GM18867 (cell line): ENCODE data around the gene ACIN1.
A peak's percentile ranks its signal among the peaks of the same experiment; 100 is the strongest.

ENCODE experiments used
- ATAC-seq: cut with Tn5 transposase; IDR thresholded peaks from one replicate; pipeline ENCODE4 v1.9.1; 2021; ENCODE audit warnings: mild to moderate bottlenecking, moderate library complexity; ENCODE audit not compliant: unreplicated experiment

ACIN1 gene

GRCh38 chr14:23044840-23045239 lies 50.1 kb downstream of the ACIN1 start:
- no peak for ATAC-seq

GRCh38 chr14:23043754-23044153 lies 51.2 kb downstream of the ACIN1 start:
- no peak for ATAC-seq

- no peak for ATAC-seq
Measured at GRCh38 chr14:23043145-23043544, 51.8 kb downstream of the ACIN1 start.

GRCh38 chr14:23042162-23042965 lies 52.6 kb downstream of the ACIN1 start, which contains the start of gene PSMB11:
TSS of gene PSMB11 (plus strand) at chr14:23042212. CDS start at chr14:23042226, 14 bp downstream.
- ATAC-seq, result no peak

- no peak for ATAC-seq
Measured at GRCh38 chr14:23041729-23042128, 53.2 kb downstream of the ACIN1 start.

- ATAC-seq, result no peak
Measured at GRCh38 chr14:23040100-23040499, 54.8 kb downstream of the ACIN1 start.

- ATAC-seq, result no peak
Measured at GRCh38 chr14:23035303-23036144, 59.4 kb downstream of the ACIN1 start.

GRCh38 chr14:23034498-23035302 lies 60.2 kb downstream of the ACIN1 start, which contains the start of gene PSMB5:
TSS of gene PSMB5 (minus strand) at chr14:23034900. CDS start at chr14:23034881, 19 bp downstream.
- peak; percentile 91 for ATAC-seq

- no peak for ATAC-seq
Measured at GRCh38 chr14:23033801-23034497, 61.0 kb downstream of the ACIN1 start.

- ATAC-seq, result no peak
Measured at GRCh38 chr14:23033251-23033727, 61.6 kb downstream of the ACIN1 start.

- ATAC-seq, result no peak
Measured at GRCh38 chr14:23030936-23031335, 64.0 kb downstream of the ACIN1 start.

- no peak for ATAC-seq
Measured at GRCh38 chr14:23028799-23029198, 66.1 kb downstream of the ACIN1 start.

- no peak for ATAC-seq
Measured at GRCh38 chr14:23025151-23025814, 69.7 kb downstream of the ACIN1 start.

GRCh38 chr14:23024612-23025075 lies 70.3 kb downstream of the ACIN1 start:
- no peak for ATAC-seq

- no peak for ATAC-seq
Measured at GRCh38 chr14:23023795-23024152, 71.2 kb downstream of the ACIN1 start.

GRCh38 chr14:23023022-23023794 lies 71.7 kb downstream of the ACIN1 start:
- ATAC-seq, result no peak

GRCh38 chr14:23021889-23022442 lies 73.0 kb downstream of the ACIN1 start:
- ATAC-seq, result no peak

- ATAC-seq, result no peak
Measured at GRCh38 chr14:23021434-23021833, 73.5 kb downstream of the ACIN1 start.
